Skeletal muscle tissue (tissue), 4 donors: ENCODE data around the gene CRIP2. TPM values are rescaled to one million over a fixed set of nuclear protein-coding genes. Genes with fewer than 3 reads are reported as not detected.

Source experiments
- H3K27ac ChIP-seq: one replicate; pipeline ENCODE4 v1.7.0; 2013; ENCODE audit warnings: mild to moderate bottlenecking, low read depth, low read length, inconsistent platforms
- H3K27me3 ChIP-seq, 3 donors: one replicate each; pipeline ENCODE4 v1.7.0; 2013; ENCODE audit warnings: low read length in 3 of 3; ENCODE audit not compliant: control insufficient read depth in 3 of 3, insufficient read depth in 3 of 3
- H3K36me3 ChIP-seq, 3 donors: one replicate each; pipeline ENCODE4 v1.7.0; 2013; ENCODE audit warnings: low read length in 3 of 3; ENCODE audit not compliant: control insufficient read depth in 3 of 3, insufficient read depth in 3 of 3
- H3K4me1 ChIP-seq, 3 donors: one replicate each; pipeline ENCODE4 v1.7.0; 2013; ENCODE audit warnings: low read length in 3 of 3, mild to moderate bottlenecking in 3 of 3; ENCODE audit not compliant: control insufficient read depth in 3 of 3, insufficient read depth in 3 of 3
- H3K4me3 ChIP-seq, 3 donors: one replicate each; pipeline ENCODE4 v1.7.0; 2013; ENCODE audit warnings: low read length in 3 of 3
- H3K9ac ChIP-seq, 3 donors: one replicate each; pipeline ENCODE4 v1.7.0; 2013; ENCODE audit warnings: low read length in 3 of 3, mild to moderate bottlenecking in 3 of 3, moderate library complexity in 2 of 3, low read depth in 1 of 3
- H3K9me3 ChIP-seq, 3 donors: one replicate each; pipeline ENCODE4 v1.7.0; 2013; ENCODE audit warnings: low read length in 3 of 3; ENCODE audit not compliant: control insufficient read depth in 3 of 3
- total RNA-seq: library from RNA; depleted of rRNA; stranded (reverse); fragments of >200 nt; gene quantifications from one replicate; pipeline ENCODE4 v1.2.3, GENCODE V29; 2014
- donor health status: Osteomylitis.

Gene CRIP2
- total RNA-seq, 1 donor from 2014 or later = 77.8 TPM

- Histone ChIP-seq H3K27ac (no peak overlapping the region), H3K4me1 (peaks cover 12 to 20% (median 20%) of the 10 kb centered on the region in 3 donors), H3K9ac (no peak overlapping the region), H3K9me3 (no peaks in the 10 kb centered on the region), H3K27me3 (no peaks in the 10 kb centered on the region), H3K4me3 (no peak overlapping the region), H3K36me3 (peaks cover 0 to 4% (median 0%) of the 10 kb centered on the region in 3 donors)
Measured at GRCh38 chr14:105497671-105498429, 23.2 kb downstream of the CRIP2 start.

DNA sequence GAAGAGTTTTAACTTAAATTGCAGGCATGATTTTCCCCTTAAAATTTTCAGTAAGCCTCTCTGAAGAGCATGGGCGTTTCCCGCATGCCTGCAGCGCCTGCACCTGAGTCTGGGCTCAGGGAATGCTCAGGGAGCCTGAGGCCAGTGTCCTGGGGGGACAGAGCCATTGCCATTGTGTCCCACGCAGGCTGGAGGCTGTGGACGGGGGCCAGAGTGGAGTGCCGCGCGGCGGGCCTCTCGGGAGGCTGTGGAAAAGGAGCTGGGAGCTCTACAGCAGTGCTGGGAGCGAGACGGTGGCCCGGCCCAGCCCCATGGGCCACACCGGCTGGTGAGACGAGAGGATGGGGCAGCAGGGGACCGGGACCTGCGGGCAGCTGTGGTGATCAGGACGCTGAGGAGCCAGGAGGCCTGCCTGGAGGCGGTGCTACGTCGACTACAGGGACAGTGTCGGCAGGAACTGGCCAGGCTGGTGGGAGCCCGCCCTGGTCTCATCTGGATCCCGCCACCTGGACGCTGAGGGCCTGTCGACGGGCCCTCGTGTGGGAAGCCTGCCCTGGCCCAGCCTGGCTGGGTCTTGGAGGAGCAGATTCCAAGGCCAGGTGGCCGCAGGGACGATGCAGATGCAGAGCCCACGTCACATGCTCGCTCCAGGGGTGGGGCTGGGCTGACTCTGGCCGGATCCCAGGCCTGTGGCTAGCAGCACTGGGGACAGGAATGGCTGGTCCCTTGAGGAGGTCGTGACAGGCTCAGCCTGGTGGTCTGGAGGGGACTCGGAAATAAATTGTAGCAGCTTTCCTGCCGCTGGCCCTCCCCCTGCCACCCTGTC is 24.0 kb downstream of the CRIP2 start:
- Histone ChIP-seq H3K4me3 (no peak overlapping the region), H3K27ac (no peak overlapping the region), H3K4me1 (peaks cover 12 to 20% (median 19%) of the 10 kb centered on the region in 3 donors), H3K9me3 (no peaks in the 10 kb centered on the region), H3K27me3 (no peaks in the 10 kb centered on the region), H3K9ac (no peak overlapping the region), H3K36me3 (peaks cover 0 to 4% (median 0%) of the 10 kb centered on the region in 3 donors)

- Histone ChIP-seq H3K4me3 (no peak overlapping the region), H3K27ac (no peak overlapping the region), H3K9ac (no peak overlapping the region), H3K36me3 (peaks cover 0 to 4% (median 0%) of the 10 kb centered on the region in 3 donors), H3K4me1 (peaks cover 12 to 20% (median 19%) of the 10 kb centered on the region in 3 donors), H3K9me3 (no peaks in the 10 kb centered on the region), H3K27me3 (no peaks in the 10 kb centered on the region)
Measured at GRCh38 chr14:105499256-105500035, 24.8 kb downstream of the CRIP2 start.

DNA sequence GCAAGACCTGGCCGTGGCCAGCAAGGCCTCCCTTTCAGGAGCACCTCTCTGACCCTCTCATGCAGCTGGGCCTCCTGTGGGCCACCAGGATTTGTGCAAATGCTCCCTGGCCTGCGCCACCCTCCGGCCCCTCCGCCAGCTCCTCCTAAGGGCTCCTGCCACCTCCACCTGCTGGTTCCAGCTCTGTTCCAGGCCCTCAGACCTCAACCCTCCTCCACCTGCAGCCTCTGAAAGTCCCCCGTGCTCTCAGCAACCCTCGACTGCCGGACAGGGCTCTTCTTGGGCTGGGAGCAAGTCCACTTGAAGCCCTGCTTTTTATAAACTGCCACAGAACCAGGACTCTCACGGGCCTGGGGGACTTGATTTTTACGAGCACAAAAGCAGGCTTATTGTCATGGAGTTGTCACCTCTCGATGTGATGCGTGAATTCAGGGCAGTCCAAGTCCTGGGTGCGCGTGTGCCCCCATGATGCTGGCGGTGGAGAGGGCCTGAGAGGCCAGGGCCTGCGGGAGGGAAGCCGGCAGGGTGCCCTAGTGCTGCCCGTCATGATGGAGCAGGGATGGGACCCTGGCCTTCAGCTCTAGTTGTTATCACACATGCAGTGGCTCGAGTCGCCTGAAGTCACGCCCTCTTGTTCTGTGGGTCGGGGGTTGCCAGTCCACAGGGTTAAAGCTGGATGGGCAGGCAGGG is 25.6 kb downstream of the CRIP2 start:
- H3K9me3 ChIP-seq = no peaks in the 10 kb centered on the region
- no peaks in the 10 kb centered on the region for H3K27me3 ChIP-seq
- no peak overlapping the region for H3K4me3 ChIP-seq
- H3K27ac ChIP-seq = no peak overlapping the region
- no peak overlapping the region for H3K9ac ChIP-seq
- peaks cover 10 to 17% (median 14%) of the 10 kb centered on the region in 3 donors for H3K4me1 ChIP-seq
- H3K36me3 ChIP-seq = peaks cover 0 to 4% (median 0%) of the 10 kb centered on the region in 3 donors

DNA sequence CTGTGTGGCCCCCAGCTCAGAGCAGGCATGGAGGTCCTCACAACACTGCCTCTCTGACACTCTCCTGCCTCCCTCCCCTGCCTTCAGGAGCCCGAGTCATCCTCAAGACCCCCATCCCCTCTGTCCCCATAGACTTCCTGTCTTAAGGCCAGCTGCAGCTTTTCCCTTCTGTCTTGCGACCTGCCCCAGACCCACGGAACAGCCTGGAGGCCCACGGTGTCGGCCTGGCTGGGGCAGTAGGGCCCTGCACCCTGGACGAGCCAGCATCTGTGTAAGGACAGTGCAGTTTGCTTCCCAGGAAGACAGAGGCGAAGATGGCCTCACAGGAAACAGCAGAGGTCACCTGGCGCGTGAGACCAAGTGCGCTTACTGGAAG is 26.1 kb downstream of the CRIP2 start:
- H3K4me3 ChIP-seq = no peak overlapping the region
- H3K27me3 ChIP-seq = no peaks in the 10 kb centered on the region
- no peak overlapping the region for H3K27ac ChIP-seq
- H3K9me3 ChIP-seq = no peaks in the 10 kb centered on the region
- H3K36me3 ChIP-seq = peaks cover 0 to 4% (median 0%) of the 10 kb centered on the region in 3 donors
- no peak overlapping the region for H3K9ac ChIP-seq
- H3K4me1 ChIP-seq = peaks cover 5 to 12% (median 9%) of the 10 kb centered on the region in 3 donors

DNA sequence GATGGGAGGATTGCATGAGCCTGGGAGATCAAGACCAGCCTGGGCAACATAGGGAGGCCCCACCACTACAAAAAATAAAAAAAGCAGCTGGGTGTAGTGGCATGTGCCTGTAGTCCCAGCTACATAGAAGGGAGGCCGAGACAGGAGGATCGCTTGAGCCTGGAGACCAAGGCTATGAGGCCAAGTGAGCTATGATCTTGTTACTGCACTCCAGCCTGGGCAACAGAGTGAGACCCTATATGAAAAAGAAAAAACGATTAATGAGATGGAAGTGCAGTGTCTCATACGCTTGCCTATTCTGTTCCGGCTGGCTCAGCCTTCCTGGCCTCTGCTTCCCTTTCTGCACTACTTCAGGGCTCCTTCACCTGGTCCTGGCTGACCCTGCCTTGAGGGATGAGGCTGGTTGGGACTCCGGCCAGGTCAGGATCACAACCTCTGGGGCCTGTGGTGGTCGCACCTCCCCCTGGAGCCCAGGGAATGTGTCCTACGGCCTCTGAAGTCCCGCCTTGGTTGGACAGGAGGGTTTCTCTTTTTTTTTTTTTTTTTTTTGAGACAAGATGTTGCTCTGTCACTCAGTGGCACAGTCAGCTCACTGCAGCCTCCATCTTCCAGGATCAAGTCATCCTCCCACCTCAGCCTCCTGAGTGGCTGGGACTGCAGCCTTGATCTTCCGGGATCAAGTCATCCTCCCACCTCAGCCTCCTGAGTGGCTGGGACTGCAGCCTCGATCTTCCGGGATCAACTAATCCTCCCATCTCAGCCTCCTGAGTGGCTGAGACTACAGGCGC is 27.1 kb downstream of the CRIP2 start:
- Histone ChIP-seq H3K27ac (no peak overlapping the region), H3K4me1 (peaks cover 0 to 3% (median under 1%) of the 10 kb centered on the region in 3 donors), H3K4me3 (no peak overlapping the region), H3K27me3 (no peaks in the 10 kb centered on the region), H3K9me3 (no peaks in the 10 kb centered on the region), H3K9ac (no peak overlapping the region), H3K36me3 (peaks cover 0 to 4% (median 0%) of the 10 kb centered on the region in 3 donors)

DNA sequence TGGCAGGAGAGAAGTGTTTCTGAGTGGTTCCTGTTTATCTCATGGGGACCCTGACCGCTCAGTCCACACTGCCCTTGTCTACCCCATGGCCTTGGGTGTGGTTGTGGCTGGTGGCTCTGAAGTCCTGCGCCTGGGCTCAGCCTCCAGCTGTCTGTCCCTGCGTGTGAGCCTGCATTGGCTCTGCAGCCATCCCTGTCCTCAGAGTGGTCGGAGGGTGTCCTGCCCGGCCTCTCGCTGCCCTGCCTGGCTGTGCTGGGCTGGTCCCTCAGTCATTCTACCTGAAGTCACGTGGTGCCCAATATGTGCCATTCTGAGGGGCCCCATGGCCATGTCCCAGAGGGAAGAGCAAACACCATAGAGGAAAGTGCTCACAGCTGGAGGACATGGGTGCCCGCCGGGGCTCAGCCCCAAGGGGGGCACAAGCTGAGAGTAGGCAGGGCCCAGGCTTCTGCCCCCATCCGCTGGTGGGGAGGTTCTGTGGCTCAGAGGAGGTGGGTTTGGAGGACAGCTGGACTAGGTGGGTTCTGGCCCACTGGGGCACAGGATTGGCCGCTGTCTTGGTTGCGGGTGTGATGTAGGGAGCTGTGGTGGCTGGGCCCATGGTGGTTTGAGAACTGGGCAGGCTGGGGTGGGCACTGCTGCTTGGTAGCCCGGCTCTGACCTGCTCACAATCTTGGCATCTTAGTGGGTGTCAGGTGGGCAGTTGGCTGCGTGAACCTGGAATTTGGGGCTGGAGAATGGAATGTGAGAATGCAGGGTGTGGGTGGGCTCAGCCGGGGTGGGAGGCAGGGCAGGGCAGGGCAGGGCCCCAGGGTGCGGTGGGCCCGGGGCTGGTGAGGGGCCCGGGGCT is 28.1 kb downstream of the CRIP2 start:
- Histone ChIP-seq H3K36me3 (peaks cover 0 to 3% (median 0%) of the 10 kb centered on the region in 3 donors), H3K9ac (no peak overlapping the region), H3K4me3 (no peak overlapping the region), H3K9me3 (no peaks in the 10 kb centered on the region), H3K27me3 (no peaks in the 10 kb centered on the region), H3K4me1 (no peaks in the 10 kb centered on the region), H3K27ac (no peak overlapping the region)

GRCh38 chr14:105503296-105503640 is 28.6 kb downstream of the CRIP2 start:
- no peaks in the 10 kb centered on the region for H3K4me1 ChIP-seq
- no peaks in the 10 kb centered on the region for H3K9me3 ChIP-seq
- no peak overlapping the region for H3K27ac ChIP-seq
- H3K27me3 ChIP-seq = peaks cover 0 to 5% (median 0%) of the 10 kb centered on the region in 3 donors
- H3K9ac ChIP-seq = no peak overlapping the region
- no peak overlapping the region for H3K4me3 ChIP-seq
- no peaks in the 10 kb centered on the region for H3K36me3 ChIP-seq
